ENCODE measurements around the gene CACNG4.

The CACNG4 gene

GRCh38 chr17:66935717-66936116 lies 28.8 kb upstream of the CACNG4 start:
- DNase-seq (ENCODE audit: low spot score), result no peak
- H3K9me3 Mint-ChIP-seq, result no peaks in the 10 kb centered on the region

DNA sequence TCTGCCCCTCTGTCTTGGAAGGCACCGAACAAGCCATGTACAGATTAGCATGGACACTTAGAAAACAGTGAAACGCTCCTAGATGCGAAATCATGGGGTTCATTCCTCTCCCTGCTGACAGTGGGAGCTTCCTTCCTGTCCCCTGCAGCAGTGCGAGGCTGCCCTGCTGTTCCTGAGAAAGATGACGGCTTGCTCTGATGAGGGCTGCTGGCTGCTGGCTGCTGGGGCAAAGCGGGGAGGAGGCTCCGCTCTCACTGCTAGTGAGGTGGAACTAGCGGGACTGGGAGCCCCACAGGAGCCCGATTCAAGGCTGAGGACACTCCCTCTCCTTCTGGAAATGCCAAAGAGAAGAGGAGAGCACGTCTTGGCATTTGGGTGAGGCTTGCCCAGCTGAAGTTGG lies 25.9 kb upstream of the CACNG4 start:
- DNase-seq (ENCODE audit: low spot score), result no peak
- Mint-ChIP-seq H3K27ac (no peak overlapping the region), H3K9me3 (no peaks in the 10 kb centered on the region), H3K27me3 (ENCODE audit: low read depth) (peaks cover 18% of the 10 kb centered on the region), H3K4me3 (no peak overlapping the region), H3K36me3 (ENCODE audit: low read depth) (no peaks in the 10 kb centered on the region), H3K4me1 (ENCODE audit: low read depth) (no peaks in the 10 kb centered on the region)

More at GRCh38 chr17:66935717-66936116, 28.8 kb upstream of the CACNG4 start:
- Mint-ChIP-seq H3K4me1 (ENCODE audit: low read depth) (no peaks in the 10 kb centered on the region), H3K27me3 (ENCODE audit: low read depth) (peaks cover 8% of the 10 kb centered on the region), H3K4me3 (no peak overlapping the region), H3K27ac (no peak overlapping the region), H3K36me3 (ENCODE audit: low read depth) (no peaks in the 10 kb centered on the region)

GRCh38 chr17:66939461-66940114 lies 24.9 kb upstream of the CACNG4 start:
- Mint-ChIP-seq H3K4me3 (no peak overlapping the region), H3K27ac (no peak overlapping the region), H3K27me3 (ENCODE audit: low read depth) (peaks cover 25% of the 10 kb centered on the region), H3K36me3 (ENCODE audit: low read depth) (no peaks in the 10 kb centered on the region), H3K4me1 (ENCODE audit: low read depth) (no peaks in the 10 kb centered on the region), H3K9me3 (no peaks in the 10 kb centered on the region)
- no peak for DNase-seq (ENCODE audit: low spot score)

- no peaks in the 10 kb centered on the region for H3K9me3 Mint-ChIP-seq
- no peak overlapping the region for H3K27ac Mint-ChIP-seq
- H3K27me3 Mint-ChIP-seq (ENCODE audit: low read depth), result peaks cover 38% of the 10 kb centered on the region
- no peak overlapping the region for H3K4me3 Mint-ChIP-seq
- no peaks in the 10 kb centered on the region for H3K36me3 Mint-ChIP-seq (ENCODE audit: low read depth)
- no peak for DNase-seq (ENCODE audit: low spot score)
- H3K4me1 Mint-ChIP-seq (ENCODE audit: low read depth), result peaks cover 5% of the 10 kb centered on the region
Measured at GRCh38 chr17:66941249-66941648, 23.3 kb upstream of the CACNG4 start.

GRCh38 chr17:66941773-66942450 lies 22.6 kb upstream of the CACNG4 start:
- H3K4me3 Mint-ChIP-seq, result no peak overlapping the region
- no peaks in the 10 kb centered on the region for H3K36me3 Mint-ChIP-seq (ENCODE audit: low read depth)
- no peaks in the 10 kb centered on the region for H3K9me3 Mint-ChIP-seq
- DNase-seq (ENCODE audit: low spot score), result no peak
- peaks cover 5% of the 10 kb centered on the region for H3K4me1 Mint-ChIP-seq (ENCODE audit: low read depth)
- peaks cover 45% of the 10 kb centered on the region for H3K27me3 Mint-ChIP-seq (ENCODE audit: low read depth)
- H3K27ac Mint-ChIP-seq, result no peak overlapping the region

- Mint-ChIP-seq H3K27ac (no peak overlapping the region), H3K4me1 (ENCODE audit: low read depth) (peaks cover 5% of the 10 kb centered on the region), H3K36me3 (ENCODE audit: low read depth) (no peaks in the 10 kb centered on the region), H3K27me3 (ENCODE audit: low read depth) (peaks cover 42% of the 10 kb centered on the region), H3K4me3 (no peak overlapping the region), H3K9me3 (no peaks in the 10 kb centered on the region)
- DNase-seq (ENCODE audit: low spot score), result no peak
Measured at GRCh38 chr17:66942451-66943264, 21.8 kb upstream of the CACNG4 start.

- Mint-ChIP-seq H3K4me1 (ENCODE audit: low read depth) (peaks cover 5% of the 10 kb centered on the region), H3K36me3 (ENCODE audit: low read depth) (no peaks in the 10 kb centered on the region), H3K27ac (no peak overlapping the region), H3K9me3 (no peaks in the 10 kb centered on the region), H3K27me3 (ENCODE audit: low read depth) (peaks cover 41% of the 10 kb centered on the region), H3K4me3 (no peak overlapping the region)
- DNase-seq (ENCODE audit: low spot score), result no peak
Measured at GRCh38 chr17:66943484-66943883, 21.0 kb upstream of the CACNG4 start.

- Mint-ChIP-seq H3K27ac (no peak overlapping the region), H3K4me1 (ENCODE audit: low read depth) (peaks cover 5% of the 10 kb centered on the region), H3K27me3 (ENCODE audit: low read depth) (peaks cover 41% of the 10 kb centered on the region), H3K4me3 (no peak overlapping the region), H3K36me3 (ENCODE audit: low read depth) (no peaks in the 10 kb centered on the region), H3K9me3 (no peaks in the 10 kb centered on the region)
- no peak for DNase-seq (ENCODE audit: low spot score)
Measured at GRCh38 chr17:66944351-66945146, 20.0 kb upstream of the CACNG4 start.

GRCh38 chr17:66945147-66945835 lies 19.2 kb upstream of the CACNG4 start:
- H3K27me3 Mint-ChIP-seq (ENCODE audit: low read depth), result peaks cover 43% of the 10 kb centered on the region
- H3K4me1 Mint-ChIP-seq (ENCODE audit: low read depth), result peaks cover 5% of the 10 kb centered on the region
- H3K27ac Mint-ChIP-seq, result no peak overlapping the region
- no peaks in the 10 kb centered on the region for H3K36me3 Mint-ChIP-seq (ENCODE audit: low read depth)
- H3K9me3 Mint-ChIP-seq, result no peaks in the 10 kb centered on the region
- no peak for DNase-seq (ENCODE audit: low spot score)
- H3K4me3 Mint-ChIP-seq, result no peak overlapping the region

DNA sequence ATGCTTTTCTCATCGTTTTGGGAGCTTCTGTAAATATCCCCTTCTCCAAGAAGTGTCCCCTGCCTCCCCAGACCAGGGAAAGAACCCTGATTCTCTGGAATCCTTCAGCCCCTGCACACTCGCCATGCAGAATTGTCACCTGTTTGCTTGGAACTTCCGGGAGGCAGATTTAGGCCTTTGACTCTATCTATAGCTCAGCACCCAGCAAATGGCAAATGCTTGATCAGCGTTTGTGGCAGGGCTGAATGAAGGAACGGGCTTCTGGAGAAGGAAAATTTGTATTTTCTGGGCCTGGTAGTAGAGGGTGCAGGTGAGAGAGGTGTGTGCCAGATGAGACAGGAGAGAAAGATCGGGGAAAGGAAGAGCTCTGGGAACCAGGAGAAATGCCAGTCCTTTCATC lies 18.3 kb upstream of the CACNG4 start:
- no peak for DNase-seq (ENCODE audit: low spot score)
- Mint-ChIP-seq H3K27me3 (ENCODE audit: low read depth) (peaks cover 47% of the 10 kb centered on the region), H3K9me3 (no peaks in the 10 kb centered on the region), H3K4me3 (no peak overlapping the region), H3K4me1 (ENCODE audit: low read depth) (peaks cover 5% of the 10 kb centered on the region), H3K36me3 (ENCODE audit: low read depth) (no peaks in the 10 kb centered on the region), H3K27ac (no peak overlapping the region)

DNA sequence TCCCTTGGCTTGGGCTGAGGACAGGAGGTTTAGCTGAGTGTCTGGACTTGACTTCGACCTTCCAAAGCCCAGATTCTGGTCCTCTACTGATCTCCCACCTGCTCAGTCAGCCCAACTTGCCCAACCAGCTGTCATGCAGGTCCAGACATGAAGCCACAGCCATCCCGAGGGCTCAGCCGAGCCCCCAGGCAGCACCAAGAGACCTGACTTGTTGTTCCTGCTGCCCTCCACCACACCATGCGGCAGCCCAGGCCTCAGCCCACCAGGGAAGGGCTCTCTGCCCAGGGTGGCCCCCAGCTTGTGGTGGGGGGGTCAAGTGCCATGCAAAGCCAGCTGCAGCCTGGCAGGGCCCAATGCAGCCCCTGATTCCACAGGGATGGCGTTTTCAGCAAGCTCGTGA lies 17.2 kb upstream of the CACNG4 start:
- Mint-ChIP-seq H3K27ac (no peak overlapping the region), H3K9me3 (no peaks in the 10 kb centered on the region), H3K36me3 (ENCODE audit: low read depth) (no peaks in the 10 kb centered on the region), H3K27me3 (ENCODE audit: low read depth) (peaks cover 44% of the 10 kb centered on the region), H3K4me1 (ENCODE audit: low read depth) (peaks cover 5% of the 10 kb centered on the region), H3K4me3 (no peak overlapping the region)
- no peak for DNase-seq (ENCODE audit: low spot score)

GRCh38 chr17:66948061-66948750 lies 16.3 kb upstream of the CACNG4 start:
- H3K27ac Mint-ChIP-seq, result no peak overlapping the region
- H3K36me3 Mint-ChIP-seq (ENCODE audit: low read depth), result no peaks in the 10 kb centered on the region
- no peak for DNase-seq (ENCODE audit: low spot score)
- peaks cover 5% of the 10 kb centered on the region for H3K4me1 Mint-ChIP-seq (ENCODE audit: low read depth)
- peaks cover 38% of the 10 kb centered on the region for H3K27me3 Mint-ChIP-seq (ENCODE audit: low read depth)
- no peak overlapping the region for H3K4me3 Mint-ChIP-seq
- H3K9me3 Mint-ChIP-seq, result no peaks in the 10 kb centered on the region

DNA sequence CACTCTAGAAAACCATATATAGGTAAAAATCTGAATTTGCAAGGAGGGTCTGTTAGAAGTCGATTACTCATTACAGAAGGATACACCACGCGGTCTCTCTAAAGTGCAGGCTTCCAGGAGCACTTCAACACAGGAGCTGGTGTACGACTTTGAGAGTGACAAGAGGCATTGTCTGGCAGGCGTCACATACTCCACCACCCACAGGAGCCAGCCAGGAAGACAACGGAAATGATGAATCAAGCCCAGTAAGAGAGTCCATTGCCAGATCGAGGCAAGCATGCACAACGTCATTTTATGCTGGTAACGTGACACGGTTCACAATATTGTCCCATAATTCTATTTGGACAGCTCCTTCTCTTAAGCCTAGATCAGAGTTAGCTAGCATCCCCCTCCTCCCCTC lies 15.0 kb upstream of the CACNG4 start:
- Mint-ChIP-seq H3K4me3 (no peak overlapping the region), H3K9me3 (no peaks in the 10 kb centered on the region), H3K4me1 (ENCODE audit: low read depth) (peaks cover 5% of the 10 kb centered on the region), H3K36me3 (ENCODE audit: low read depth) (no peaks in the 10 kb centered on the region), H3K27ac (no peak overlapping the region), H3K27me3 (ENCODE audit: low read depth) (peaks cover 29% of the 10 kb centered on the region)
- no peak for DNase-seq (ENCODE audit: low spot score)

Measured in T-helper 2 cell treated with Interferon-gamma antibody and Interleukin-4, amounts not matched to agents 5 μg/mL and 100 μg/mL, for 36 hours (primary cell).